GM12878 (cell line): ENCODE measurements around the gene ATXN1. TPM values are rescaled to one million over a fixed set of nuclear protein-coding genes. Genes with fewer than 3 reads are reported as not detected.

ENCODE experiments used
- ATAC-seq: fragments of 200-7000 bp; cut with Tn5 transposase; 3 replicates; pipeline ENCODE4 v1.9.1; 2020; ENCODE audit warnings: mild to moderate bottlenecking, moderate library complexity
- BruUV-seq: library from RNA; stranded (reverse); fragments of 400-500 nt; replicated peaks from 2 replicates; lab custom pipeline; 2021; lab: Mats Ljungman, UMichigan
- CTCF ChIA-PET: fragments of 300-600 bp; sonication (Branson Sonifier 250); formaldehyde crosslinking; extraction: SDS; loops from one replicate; lab custom pipeline; 2021; ENCODE audit warnings: inconsistent platforms; lab: Yijun Ruan, JAX
- POLR2A ChIA-PET: fragments of 350-600 bp; formaldehyde crosslinking; extraction: SDS; loops from one replicate; lab custom pipeline; 2021; ENCODE audit warnings: inconsistent platforms; lab: Charles Lee
- RAD21 ChIA-PET: fragments of 300-600 bp; sonication (Branson Sonifier 250); formaldehyde crosslinking; loops from one replicate; lab custom pipeline; 2023; ENCODE audit warnings: antibody characterized with exemption; ENCODE audit not compliant: unreplicated experiment; lab: Charles Lee
- SMC1A ChIA-PET: fragments of 300-600 bp; sonication (Branson Sonifier 250); formaldehyde crosslinking; loops from one replicate; lab custom pipeline; 2023; ENCODE audit not compliant: unreplicated experiment, uncharacterized antibody; lab: Charles Lee
- DNase-seq: peaks from one replicate; pipeline ENCODE4 v3.0.0-alpha.2; 2011; ENCODE audit warnings: low read depth, low spot score
- FAIRE-seq: peaks from 3 replicates; lab custom pipeline; 2011; peaks lifted over from hg19 to GRCh38; lab: Jason Lieb, UNC
- H2AFZ ChIP-seq: 2 replicates; pipeline ENCODE4 v1.6.0; 2011; ENCODE audit warnings: low read depth, low read length, control low read depth; ENCODE audit not compliant: control insufficient read depth
- H3K27ac ChIP-seq: 2 replicates; pipeline ENCODE4 v1.5.1; 2011; ENCODE audit warnings: control low read depth; ENCODE audit not compliant: control insufficient read depth, insufficient read depth
- H3K27me3 ChIP-seq, 2 experiments: replicated peaks in 1 of 2; 2 replicates each; pipeline versions ENCODE4 v1.6.0 to v1.6.1; 2011; ENCODE audit warnings: low read length in 1 of 2; ENCODE audit not compliant: control insufficient read depth in 2 of 2, insufficient read depth in 2 of 2
- H3K36me3 ChIP-seq, 2 experiments: 2 replicates each; pipeline ENCODE4 v1.5.1; 2011; ENCODE audit warnings: low read length in 1 of 2; ENCODE audit not compliant: control insufficient read depth in 2 of 2, insufficient read depth in 2 of 2
- H3K4me1 ChIP-seq: 2 replicates; pipeline ENCODE4 v1.6.1; 2011; ENCODE audit warnings: mild to moderate bottlenecking, low read length, moderate library complexity, mixed read lengths; ENCODE audit not compliant: control insufficient read depth, insufficient read depth
- H3K4me2 ChIP-seq: 2 replicates; pipeline ENCODE4 v1.6.0; 2011; ENCODE audit warnings: control low read depth; ENCODE audit not compliant: control insufficient read depth, insufficient read depth
- H3K4me3 ChIP-seq: fragments of 200-600 bp; sonication (generic); 2 replicates; pipeline ENCODE4 v1.5.1; 2016
- H3K79me2 ChIP-seq: 2 replicates; pipeline ENCODE4 v1.6.0; 2011; ENCODE audit warnings: low read length; ENCODE audit not compliant: control insufficient read depth, insufficient read depth
- H3K9ac ChIP-seq: 2 replicates; pipeline ENCODE4 v1.8.0; 2011; ENCODE audit warnings: low read length, control low read depth, mixed read lengths; ENCODE audit not compliant: control insufficient read depth, insufficient read depth
- H3K9me3 ChIP-seq: replicated peaks from 3 replicates; pipeline ENCODE4 v1.5.1; 2011; ENCODE audit warnings: mild to moderate bottlenecking, low read length; ENCODE audit not compliant: control insufficient read depth, insufficient read depth
- H4K20me1 ChIP-seq: 2 replicates; pipeline ENCODE4 v1.6.0; 2011; ENCODE audit not compliant: control insufficient read depth, insufficient read depth
- ATF7 ChIP-seq: fragments of 450-650 bp; IDR thresholded peaks from 2 replicates; pipeline ENCODE4 v1.6.1; 2016; ENCODE audit warnings: low read depth, mild to moderate bottlenecking
- BACH1 ChIP-seq: fragments of 450-650 bp; IDR thresholded peaks from 2 replicates; pipeline ENCODE4 v1.6.1; 2017; ENCODE audit warnings: mild to moderate bottlenecking, borderline replicate concordance
- BCL11A ChIP-seq: IDR thresholded peaks from 2 replicates; pipeline ENCODE4 v1.6.1; 2011; ENCODE audit warnings: low read depth, low read length
- BCLAF1 ChIP-seq: fragments of 450-650 bp; IDR thresholded peaks from 2 replicates; pipeline ENCODE4 v1.6.1; 2017; ENCODE audit warnings: antibody characterized with exemption, mild to moderate bottlenecking, moderate library complexity
- ELK1 ChIP-seq: IDR thresholded peaks from 2 replicates; pipeline ENCODE4 v1.6.1; 2012; ENCODE audit warnings: low read depth, low read length, improper control_type of control experiment
- MEF2A ChIP-seq: IDR thresholded peaks from 2 replicates; pipeline ENCODE4 v1.6.1; 2011; ENCODE audit warnings: low read depth, mild to moderate bottlenecking, low read length, moderate library complexity; ENCODE audit not compliant: insufficient read depth
- NFXL1 ChIP-seq: fragments of 450-650 bp; IDR thresholded peaks from 2 replicates; pipeline ENCODE4 v1.6.1; 2017; ENCODE audit warnings: antibody characterized with exemption, mild to moderate bottlenecking, borderline replicate concordance
- RAD21 ChIP-seq: IDR thresholded peaks from 2 replicates; pipeline ENCODE4 v1.6.1; 2011; ENCODE audit warnings: mild to moderate bottlenecking, low read depth, low read length, moderate library complexity; ENCODE audit not compliant: insufficient read depth
- RUNX3 ChIP-seq: IDR thresholded peaks from 2 replicates; pipeline ENCODE4 v1.6.1; 2012; ENCODE audit warnings: low read length, inconsistent platforms
- SMAD1 ChIP-seq: fragments of 450-650 bp; IDR thresholded peaks from 2 replicates; pipeline ENCODE4 v1.6.1; 2018; ENCODE audit warnings: mild to moderate bottlenecking, low read depth; ENCODE audit not compliant: partially characterized antibody
- STAT3 ChIP-seq: IDR thresholded peaks from 2 replicates; pipeline ENCODE4 v1.6.1; 2011; ENCODE audit warnings: low read depth, low read length, improper control_type of control experiment
- SUZ12 ChIP-seq: fragments of 200-600 bp; sonication (generic); IDR thresholded peaks from one replicate; pipeline ENCODE4 v1.6.1; 2018; ENCODE audit warnings: antibody characterized with exemption, mild to moderate bottlenecking; ENCODE audit not compliant: unreplicated experiment
- TCF7 ChIP-seq: IDR thresholded peaks from 2 replicates; pipeline ENCODE4 v1.6.1; 2014; ENCODE audit warnings: antibody characterized with exemption, borderline replicate concordance
- ZNF384 ChIP-seq: IDR thresholded peaks from 2 replicates; pipeline ENCODE4 v1.6.1; 2012; ENCODE audit warnings: low read depth, mild to moderate bottlenecking, low read length, improper control_type of control experiment, borderline replicate concordance
- ZNF687 ChIP-seq: fragments of 450-650 bp; IDR thresholded peaks from 2 replicates; pipeline ENCODE4 v1.6.1; 2017; ENCODE audit warnings: mild to moderate bottlenecking, moderate library complexity
- ZSCAN29 ChIP-seq: fragments of 450-650 bp; IDR thresholded peaks from 2 replicates; pipeline ENCODE4 v1.6.1; 2017; ENCODE audit warnings: mild to moderate bottlenecking, moderate library complexity
- WGBS: methylation state at CpG from one replicate; pipeline ENCODE4 v1.1.6; 2016; ENCODE audit warnings: low lambda C conversion rate; ENCODE audit not compliant: insufficient replicate concordance, insufficient coverage; ENCODE audit errors: missing lambda C conversion rate; 5-methylcytosine and 5-hydroxymethylcytosine counted together
- in situ Hi-C: fragments of 300-500 bp; cut with MboI; formaldehyde crosslinking; loops from 9 replicates; pipeline ENCODE4 v1.14.3; 2018; ENCODE audit warnings: mixed read lengths
- intact Hi-C: fragments of 100-400 bp; cut with micrococcal nuclease; formaldehyde crosslinking; loops from one replicate; pipeline ENCODE4 v1.14.2; 2022; ENCODE audit not compliant: unreplicated experiment
- polyA plus RNA-seq, 11 experiments: library from polyadenylated mRNA; depleted of rRNA in 4 of 11; unstranded in 6 of 11; stranded (reverse) in 5 of 11; fragments of >200 nt; fragmentation: Nextera tagmentation in 4 of 11; fragmentation: Illumina TruSeq in 1 of 11; extraction: Ambion mirVana in 4 of 11; extraction: Trizol in 1 of 11; gene quantifications; 1 replicate in 1 of 11; 2 replicates in 10 of 11; pipeline versions ENCODE4 v1.2.1 to v1.2.3, GENCODE V29; 2011 to 2016; ENCODE audit warnings: inconsistent platforms in 2 of 11, missing spikeins in 2 of 11, low read depth in 1 of 11
- total RNA-seq, 4 experiments: library from RNA; depleted of rRNA in 3 of 4; stranded (reverse); fragments of >200 nt in 3 of 4; fragmentation: Illumina TruSeq in 1 of 4; extraction: Trizol in 1 of 4; gene quantifications; 2 replicates each; pipeline versions ENCODE4 v1.2.1 to v1.2.3, GENCODE V29; 2013 to 2021

ATXN1 gene
- total and polyA plus RNA-seq, 10 of the 15 experiments (the other 5 are each of a cell fraction or from before 2014, with no cell fraction given), result 12.2 to 51.2 (median 20.5) TPM

GRCh38 chr6:16301511-16301910 lies 459.7 kb downstream of the ATXN1 start:
- Histone ChIP-seq H3K27ac (no peak overlapping the region), H2AFZ (no peak overlapping the region), H3K79me2 (no peaks in the 10 kb centered on the region), H3K4me2 (peak overlapping the region; percentile 32), H3K36me3 (peaks cover 0 to 8% of the 10 kb centered on the region in 2 experiments; a peak in 2 of 4 replicates), H3K27me3 (no peaks in the 10 kb centered on the region), H3K9ac (no peak overlapping the region), H4K20me1 (no peaks in the 10 kb centered on the region), H3K9me3 (no peaks in the 10 kb centered on the region), H3K4me3 (no peak overlapping the region), H3K4me1 (peaks cover 31% of the 10 kb centered on the region)
- CTCF ChIA-PET, result interaction anchor here (0.8 to 5.4 kb wide), 14 partner anchors 8 to 470 kb away, joined by 3 to 71 read pairs (median 4); no protein-coding TSS in a partner anchor
- ATAC-seq (peak; percentile 73), FAIRE-seq (peak; percentile 85), DNase-seq (peak; percentile 38)
- RAD21 ChIA-PET, result interaction anchor here (0.6 to 1.8 kb wide), 15 partner anchors 10 to 462 kb away, joined by 3 to 10 read pairs (median 4); no protein-coding TSS in a partner anchor
- POLR2A ChIA-PET, result interaction anchor here (0.9 to 1.0 kb wide), 2 partner anchors 11 to 18 kb away, joined by 3 to 5 read pairs; no protein-coding TSS in a partner anchor
- BruUV-seq, result no TSS peak
- SMC1A ChIA-PET, result interaction anchor here (0.6 to 1.9 kb wide), 20 partner anchors 9 to 1050 kb away, joined by 3 to 16 read pairs (median 4); no protein-coding TSS in a partner anchor
- WGBS, result 4% methylated on average over 7 of the region's 7 CpGs
- intact Hi-C loops (loop anchor here (10.0 kb wide), 1 partner anchor 463 kb away; the partner anchor contains the start of gene ATXN1), in situ Hi-C loops (no loop called here)
- TF ChIP-seq ELK1 (no peak), ZNF384 (peak; percentile 66; the same call in 1 of the 2 replicates), ATF7 (no peak), ZNF687 (no peak), SMAD1 (no peak), RUNX3 (peak; percentile 70), ZSCAN29 (peak; percentile 74), MEF2A (no peak), BCL11A (no peak), SUZ12 (no peak), TCF7 (no peak), RAD21 (no peak), STAT3 (no peak), BACH1 (no peak), BCLAF1 (no peak), NFXL1 (no peak)
